Right renal pelvis (tissue), 4 donors: ENCODE measurements around the gene GATA1. TPM values are rescaled to one million over a fixed set of nuclear protein-coding genes. Genes with fewer than 3 reads are reported as not detected.

Experiments
- DNase-seq, 4 donors: peaks; one replicate each; pipeline ENCODE4 v3.0.0-alpha.2; 2013; ENCODE audit warnings: low read depth in 4 of 4, low spot score in 3 of 4, missing footprints in 1 of 4
- polyA plus RNA-seq, 4 donors: library from polyadenylated mRNA; unstranded; fragments of 120-200 nt; gene quantifications; one replicate each; pipeline ENCODE4 v1.2.1, GENCODE V29; 2013; ENCODE audit not compliant: insufficient read length in 4 of 4

Gene GATA1
- 1 to 10 TPM in 1 of 4 donors, under 1 TPM in 3; 0.53 to 1.0 (median 0.72) TPM for polyA plus RNA-seq

DNA sequence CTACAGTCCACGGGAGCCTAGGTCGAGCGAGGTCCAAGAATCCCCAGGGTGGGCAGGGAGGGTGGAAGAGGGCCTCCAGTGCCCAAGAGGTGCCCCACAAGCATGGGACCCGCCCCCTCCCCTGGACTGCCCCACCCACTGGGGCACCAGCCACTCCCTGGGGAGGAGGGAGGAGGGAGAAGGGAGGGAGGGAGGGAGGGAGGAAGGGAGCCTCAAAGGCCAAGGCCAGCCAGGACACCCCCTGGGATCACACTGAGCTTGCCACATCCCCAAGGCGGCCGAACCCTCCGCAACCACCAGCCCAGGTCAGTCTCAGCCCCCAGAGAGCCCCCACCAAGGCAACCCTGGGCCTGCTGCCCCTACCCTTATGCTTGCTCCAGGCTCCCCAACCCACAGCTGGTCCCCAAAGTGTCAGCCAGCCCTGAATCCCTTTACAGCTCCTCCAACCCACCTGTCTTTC, at the start of gene GATA1:
Gene GATA1, plus strand, starts transcription at position 250 of the 460 bp plus-strand sequence. CDS start 4,520 bp downstream, outside the sequence.
- no peak for DNase-seq

GRCh38 chrX:48736878-48737212, 49.5 kb upstream of the GATA1 start:
- DNase-seq, result no peak

DNA sequence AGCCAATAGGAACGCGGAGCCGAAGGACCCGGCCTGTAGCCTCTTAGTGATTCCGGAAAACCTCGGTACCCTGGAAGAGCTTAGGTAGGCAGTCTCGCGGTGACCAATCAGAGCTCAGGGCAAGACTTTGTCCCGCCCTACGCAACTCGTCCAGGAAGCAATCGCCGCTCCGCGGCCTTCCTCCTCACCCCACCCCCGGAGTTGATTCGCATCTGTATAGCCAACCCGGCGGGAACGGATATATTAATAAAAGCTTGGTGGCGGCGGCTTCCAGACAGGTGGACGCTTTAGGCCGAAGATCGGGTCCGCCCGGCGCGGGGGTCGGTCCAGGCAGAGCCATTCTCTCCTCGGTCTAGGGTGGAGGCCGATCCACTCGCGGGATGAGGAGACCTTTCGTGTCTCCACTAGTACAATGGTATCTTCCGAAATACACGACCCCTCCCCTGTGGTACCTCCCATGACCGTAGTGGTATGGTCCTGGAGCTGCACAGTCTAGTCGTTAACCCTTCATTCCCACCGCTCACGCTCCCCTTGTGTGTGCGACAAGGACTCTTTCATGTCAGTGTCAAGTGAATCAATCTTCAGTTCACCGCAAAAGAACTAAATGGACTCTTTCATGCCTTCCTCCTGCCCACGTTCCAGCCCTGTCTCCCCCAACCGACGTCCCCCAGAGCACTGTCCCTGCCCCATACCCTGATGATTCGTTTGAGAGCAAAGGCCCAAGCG, 49.0 kb upstream of the GATA1 start:
- DNase-seq, result peak; percentile 80 to 92 (median 88)

DNA sequence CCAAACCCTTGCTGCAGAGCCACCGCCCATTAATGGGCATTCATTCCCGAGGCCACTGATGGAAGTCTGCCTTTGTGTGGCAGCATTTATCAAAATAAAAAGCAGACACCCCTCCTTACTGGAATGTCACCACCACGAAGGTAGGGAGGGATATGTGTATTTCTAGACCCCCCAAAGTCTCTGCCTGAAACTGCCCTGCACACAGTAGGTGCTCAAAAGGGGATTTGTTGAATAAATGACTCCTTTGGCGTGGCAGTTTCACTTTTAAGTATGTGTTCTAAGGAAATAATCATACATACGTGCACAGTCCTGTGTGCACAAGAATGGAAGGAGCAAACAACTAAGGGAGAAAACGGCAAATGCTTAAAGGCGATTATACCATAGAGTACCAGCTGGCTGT, 48.5 kb upstream of the GATA1 start:
- no peak for DNase-seq

DNA sequence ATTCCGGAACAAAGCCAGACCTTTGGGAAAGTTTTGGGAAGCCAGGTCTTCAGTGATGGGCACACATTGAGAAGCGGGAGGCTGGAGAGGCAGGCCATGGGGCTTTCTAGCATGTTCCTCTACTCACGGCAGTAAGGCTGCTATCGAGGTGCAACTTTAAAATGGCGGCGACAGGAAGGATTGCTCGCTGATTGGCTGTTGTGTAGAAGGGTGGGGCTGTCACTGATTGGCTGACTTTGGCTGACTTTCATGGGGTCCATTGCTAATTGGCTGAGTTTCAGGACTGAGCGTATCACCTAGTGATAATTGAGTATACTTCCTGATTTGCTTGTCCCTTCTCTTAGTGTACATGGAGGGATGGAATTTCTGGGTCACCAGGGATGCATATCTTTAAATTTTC, 44.6 kb upstream of the GATA1 start:
- no peak for DNase-seq

- DNase-seq, result no peak
Observed at GRCh38 chrX:48745222-48745621, 41.2 kb upstream of the GATA1 start.

- DNase-seq, result no peak
Observed at GRCh38 chrX:48747415-48748016, 38.9 kb upstream of the GATA1 start.

DNA sequence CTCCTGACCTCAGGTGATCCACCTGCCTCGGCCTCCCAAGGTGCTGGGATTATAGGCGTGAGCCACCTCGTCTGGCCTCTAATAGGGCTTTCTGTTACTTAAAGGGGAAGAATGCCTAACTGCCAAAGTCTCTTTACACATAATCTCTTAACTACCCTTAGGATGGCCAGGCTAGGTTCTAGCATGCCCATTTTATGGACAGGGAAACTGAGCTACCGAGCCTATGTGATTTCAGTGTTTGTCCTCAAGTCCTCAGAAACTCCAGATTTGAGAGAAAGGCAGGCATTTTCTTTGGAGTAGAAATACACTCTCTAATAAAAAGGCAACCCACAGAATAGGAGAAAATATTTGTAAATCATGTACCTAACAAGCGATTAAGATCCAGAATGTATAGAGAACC, 37.2 kb upstream of the GATA1 start:
- no peak for DNase-seq

GRCh38 chrX:48751343-48751742, 35.0 kb upstream of the GATA1 start:
- no peak for DNase-seq

DNA sequence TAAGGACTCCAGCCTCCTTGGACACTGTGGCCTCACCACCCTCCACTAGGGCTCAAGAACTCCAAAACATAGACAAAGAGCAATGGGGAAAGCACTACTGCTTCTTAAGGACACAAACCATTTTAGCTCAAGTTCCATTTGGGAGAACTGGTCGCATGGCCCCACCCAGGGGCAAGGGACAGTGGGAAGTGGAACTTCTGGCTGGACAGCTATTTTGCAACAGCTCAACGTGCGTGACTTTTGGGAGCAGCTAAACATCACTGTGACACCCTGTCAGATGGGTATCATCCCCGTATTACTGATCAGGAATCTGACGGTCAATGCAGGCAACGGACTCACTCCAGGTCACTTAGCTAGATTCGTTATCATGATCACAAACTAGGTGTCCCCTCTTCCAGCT, 33.9 kb upstream of the GATA1 start:
- no peak for DNase-seq

DNA sequence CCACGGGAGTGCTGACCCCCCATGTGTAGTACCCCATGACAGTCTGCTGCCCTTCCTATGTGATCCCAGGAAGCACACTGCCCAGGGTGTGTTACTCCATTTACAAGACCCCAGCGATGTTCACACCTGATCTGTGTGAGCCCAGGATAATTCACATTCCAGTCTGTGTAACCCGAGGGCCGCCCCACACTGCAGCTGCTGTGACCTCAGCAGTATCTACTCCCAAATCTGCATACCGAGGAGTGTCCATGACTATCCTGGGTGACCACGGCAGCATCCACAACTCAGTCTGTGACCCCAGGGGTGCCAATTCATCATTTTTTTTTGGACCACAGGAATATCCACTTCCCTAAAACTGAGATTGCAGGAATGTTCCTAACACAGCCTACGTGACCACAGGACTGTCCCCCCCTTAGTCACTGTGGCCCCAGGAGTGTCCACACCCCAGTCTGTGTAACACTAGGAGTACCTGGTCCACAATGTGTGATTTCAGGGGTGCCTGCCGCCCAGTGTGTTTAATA, 32.6 kb upstream of the GATA1 start:
- no peak for DNase-seq

GRCh38 chrX:48754238-48754637, 32.2 kb upstream of the GATA1 start:
- DNase-seq, result no peak

GRCh38 chrX:48761674-48762471, 24.5 kb upstream of the GATA1 start, which contains the start of gene GLOD5:
TSS of gene GLOD5 (plus strand) at chrX:48761747. CDS start at chrX:48761791, 44 bp downstream.
- peak in 1 of 4 donors; percentile 15 for DNase-seq

DNA sequence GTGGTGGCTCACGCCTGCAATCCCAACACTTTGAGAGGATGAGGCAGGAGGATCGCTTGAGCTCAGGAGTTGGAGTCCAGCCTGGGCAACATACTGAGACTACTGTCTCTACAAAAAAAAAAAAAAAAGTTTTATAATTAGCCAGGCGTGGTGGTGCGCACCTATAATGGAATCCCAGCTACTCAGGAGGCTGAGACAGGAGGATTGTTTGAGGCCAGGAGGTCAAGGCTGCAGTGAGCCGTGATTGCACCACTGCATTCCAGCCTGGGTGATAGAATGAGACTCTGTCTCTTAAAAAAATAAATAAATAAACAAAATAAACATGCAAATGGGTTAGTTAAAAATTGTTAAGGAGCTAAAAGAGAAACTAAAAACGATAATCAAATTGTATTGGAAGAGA, 17.2 kb upstream of the GATA1 start:
- DNase-seq, result no peak

GRCh38 chrX:48770296-48770695, 16.1 kb upstream of the GATA1 start:
- no peak for DNase-seq

- no peak for DNase-seq
Observed at GRCh38 chrX:48772602-48773001, 13.8 kb upstream of the GATA1 start.

DNA sequence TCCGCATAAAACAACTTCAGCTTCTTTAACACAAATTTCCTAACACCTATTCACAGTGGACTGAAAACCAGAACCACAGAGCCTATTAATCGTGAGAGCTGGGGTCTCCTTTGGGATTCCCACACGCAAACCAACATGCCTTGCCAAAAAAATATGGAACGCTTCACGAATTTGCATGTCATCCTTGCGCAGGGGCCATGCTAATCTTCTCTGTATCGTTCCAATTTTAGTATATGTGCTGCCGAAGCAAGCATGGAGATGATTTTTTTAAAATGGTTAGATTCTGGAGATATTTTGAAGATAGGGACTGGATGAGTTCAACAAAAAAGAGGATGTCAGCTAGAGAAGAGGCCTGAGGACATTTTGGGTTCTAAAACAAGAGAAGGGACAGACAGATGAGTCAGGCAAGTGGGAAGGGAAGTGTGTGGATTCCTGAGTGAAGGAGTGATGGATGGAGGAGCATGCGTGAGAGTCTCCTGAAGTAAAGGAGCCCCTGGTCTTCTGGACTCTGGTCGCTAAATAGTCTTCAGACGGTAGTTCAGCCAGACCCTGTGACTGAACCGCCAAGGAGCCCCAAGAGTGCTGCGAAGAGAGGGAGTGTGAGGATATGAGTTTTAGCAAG, 9.5 kb upstream of the GATA1 start:
- no peak for DNase-seq

DNA sequence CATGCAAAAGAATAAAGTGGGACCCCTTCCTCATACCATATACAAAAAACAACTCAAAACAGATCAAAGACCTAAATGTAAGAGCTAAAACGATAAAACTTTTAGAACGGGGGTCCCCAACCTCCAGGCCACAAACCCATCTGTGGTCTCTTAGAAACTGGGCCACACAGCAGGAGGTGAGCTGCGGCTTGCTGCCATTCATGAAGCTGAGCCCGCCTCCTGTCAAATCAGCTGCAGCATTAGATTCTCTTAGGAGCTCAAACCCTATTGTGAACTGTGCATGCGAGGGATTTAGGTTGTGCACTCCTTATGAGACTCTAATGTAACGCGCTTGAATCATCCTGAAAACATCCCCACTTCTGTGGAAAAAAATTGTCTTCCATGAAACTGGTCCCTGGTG, 7.0 kb upstream of the GATA1 start:
- no peak for DNase-seq

- no peak for DNase-seq
Observed at GRCh38 chrX:48781705-48782104, 4.7 kb upstream of the GATA1 start.

GRCh38 chrX:48782216-48782615, 4.2 kb upstream of the GATA1 start:
- DNase-seq, result no peak

DNA sequence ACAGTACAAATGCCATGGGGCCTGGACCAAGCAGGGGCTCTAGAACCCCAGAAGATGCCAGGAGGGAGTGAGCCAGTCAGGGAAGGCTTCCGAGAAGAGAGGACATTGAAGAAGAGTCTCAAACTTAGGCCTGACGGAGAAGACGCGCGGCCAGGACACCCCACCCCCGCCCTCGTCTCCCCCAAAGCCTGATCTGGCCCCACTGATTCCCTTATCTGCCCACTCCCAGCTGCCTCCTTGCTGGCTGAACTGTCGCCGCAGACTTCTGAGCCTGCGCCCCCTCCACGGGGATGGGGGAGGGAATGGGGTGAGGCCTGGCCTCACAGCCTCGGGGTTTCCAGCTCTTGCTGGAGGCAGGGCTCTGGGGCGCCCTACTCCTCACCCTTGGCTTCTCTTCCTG, 3.6 kb upstream of the GATA1 start:
- DNase-seq, result no peak
